Uterus (tissue), 2 donors: Measurements from ENCODE around the gene BROX.
"Not testable (repeated sequence)": the region's sequence is repeated elsewhere in the genome, so short reads cannot be mapped to it uniquely, and the experiment has no call there.

Source experiments
- CTCF ChIP-seq, 4 experiments: fragments of 200-600 bp in 2 of 4; fragments of 450-650 bp in 2 of 4; sonication (generic) in 2 of 4; IDR thresholded peaks; one replicate each; pipeline ENCODE4 v1.5.1; 2016 to 2019; ENCODE audit warnings: antibody characterized with exemption in 4 of 4, mild to moderate bottlenecking in 2 of 4, moderate library complexity in 1 of 4
- POLR2A ChIP-seq, 2 donors: fragments of 450-650 bp; IDR thresholded peaks; one replicate each; pipeline ENCODE4 v1.6.1; 2016; ENCODE audit warnings: antibody characterized with exemption in 2 of 2, mild to moderate bottlenecking in 1 of 2, moderate library complexity in 1 of 2

DNA sequence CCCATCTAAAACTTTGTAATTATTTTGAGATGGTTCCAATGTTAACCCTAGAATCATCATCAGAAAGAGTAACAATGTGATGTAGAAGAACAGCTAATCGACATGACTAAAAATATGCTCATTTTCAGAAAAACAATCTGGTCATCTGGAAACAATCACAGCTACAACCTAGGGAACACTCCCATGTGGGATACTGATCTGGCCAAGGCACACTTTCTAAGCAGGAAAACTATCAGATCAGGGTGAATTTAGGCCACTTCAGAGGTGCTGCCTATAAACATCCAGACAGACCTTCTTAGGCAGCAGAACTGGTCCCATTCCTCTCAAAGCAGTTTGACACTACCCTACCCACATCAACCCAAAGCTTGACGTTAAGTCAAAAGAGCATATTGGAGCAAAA is 43.3 kb upstream of the BROX start:
- not testable (repeated sequence) for TF ChIP-seq CTCF, POLR2A (IDR thresholded peaks at IDR 0.05)
